GM10266 (cell line): ENCODE data around the gene TRABD2B.

Experiments
- DNase-seq: peaks from one replicate; pipeline ENCODE4 v3.0.0; 2012; ENCODE audit errors: extremely low spot score
- CTCF ChIP-seq: IDR thresholded peaks from 2 replicates; pipeline ENCODE4 v1.5.1; 2012; ENCODE audit warnings: mild to moderate bottlenecking, low read depth; ENCODE audit not compliant: control insufficient read depth, insufficient read depth; ENCODE audit errors: missing control alignments

The TRABD2B gene

DNA sequence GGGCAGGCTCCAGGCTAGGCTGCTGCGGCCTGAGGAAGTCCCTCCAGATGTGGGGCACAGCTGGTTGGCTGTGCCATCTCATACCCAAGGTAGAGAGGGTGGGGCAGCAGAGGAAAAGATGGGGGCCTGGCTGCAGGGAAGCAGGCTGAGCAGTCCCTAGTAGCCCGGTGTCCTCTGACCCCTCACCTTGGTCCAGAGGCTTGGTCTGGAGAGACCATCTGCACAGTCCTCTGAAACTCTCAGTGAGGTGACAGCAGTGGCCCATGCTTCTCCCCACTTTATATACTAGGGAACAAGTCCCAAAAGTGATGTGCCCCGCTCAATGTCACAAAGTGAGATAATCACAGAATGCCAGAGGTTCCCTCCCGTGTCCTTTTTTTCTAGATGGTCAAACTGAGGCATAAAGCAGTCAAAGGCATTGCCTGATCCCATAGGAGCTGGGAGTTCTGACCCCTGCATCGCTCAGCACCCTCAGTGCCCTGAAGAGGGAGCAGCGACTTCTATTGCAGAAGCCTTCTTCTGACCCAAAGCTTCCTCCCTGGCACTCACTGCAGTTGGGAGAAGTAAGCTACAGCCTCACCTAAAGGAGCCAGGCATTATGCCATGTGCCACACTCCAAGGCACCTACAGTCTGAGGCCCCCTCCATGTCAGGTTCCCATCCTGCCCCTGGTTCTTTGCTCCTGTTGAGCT, 45.5 kb downstream of the TRABD2B start:
- TF ChIP-seq CTCF: no peak
- DNase-seq: no peak

DNA sequence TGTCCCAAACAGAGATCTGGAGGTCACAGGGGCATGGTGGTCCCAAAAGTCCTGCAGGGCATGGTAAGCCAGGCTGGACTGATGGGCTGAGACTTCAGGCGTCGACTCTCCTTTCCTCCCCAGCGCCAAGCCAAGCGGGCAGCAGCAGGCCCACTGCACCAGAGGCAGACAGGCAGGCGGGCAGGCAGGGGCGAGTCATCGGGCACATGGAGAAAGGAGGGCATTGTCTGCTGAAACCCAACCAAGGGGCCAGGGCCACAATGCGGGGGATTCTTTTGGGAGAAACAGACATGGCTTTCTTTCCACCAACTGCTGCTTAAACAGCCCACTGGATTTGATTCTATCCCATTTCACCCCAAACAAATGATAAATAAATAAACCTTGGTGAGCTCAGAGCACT, 46.2 kb downstream of the TRABD2B start:
- TF ChIP-seq CTCF: no peak
- DNase-seq: no peak

DNA sequence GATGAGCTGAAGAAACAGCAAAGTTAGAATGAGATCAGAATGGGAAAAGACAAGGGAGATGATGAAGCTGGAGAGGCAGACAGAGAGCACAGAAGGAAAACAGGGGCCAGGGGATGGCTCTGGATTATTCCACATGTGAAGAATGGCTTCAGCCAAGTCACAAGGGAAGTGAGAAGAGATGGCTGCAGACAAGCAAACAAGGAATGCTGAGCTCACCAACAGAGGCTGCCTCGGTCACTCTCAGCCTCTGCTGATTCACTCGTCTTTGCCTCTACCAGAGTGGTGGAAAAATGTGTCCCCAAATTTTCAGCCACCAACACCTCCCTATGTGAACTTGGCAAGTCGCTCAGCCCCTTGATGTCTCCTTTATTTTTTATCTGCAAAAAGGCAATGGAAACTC, 46.7 kb downstream of the TRABD2B start:
- no peak for DNase-seq
- TF ChIP-seq CTCF: no peak

GRCh38 chr1:47948126-47948525, 49.1 kb downstream of the TRABD2B start:
- TF ChIP-seq CTCF: no peak
- DNase-seq: no peak

GRCh38 chr1:47947531-47947930, 49.7 kb downstream of the TRABD2B start:
- no peak for DNase-seq
- TF ChIP-seq CTCF: no peak

- no peak for TF ChIP-seq CTCF
- DNase-seq: no peak
These were observed 52.6 kb downstream of the TRABD2B start for GRCh38 chr1:47944561-47944960.

DNA sequence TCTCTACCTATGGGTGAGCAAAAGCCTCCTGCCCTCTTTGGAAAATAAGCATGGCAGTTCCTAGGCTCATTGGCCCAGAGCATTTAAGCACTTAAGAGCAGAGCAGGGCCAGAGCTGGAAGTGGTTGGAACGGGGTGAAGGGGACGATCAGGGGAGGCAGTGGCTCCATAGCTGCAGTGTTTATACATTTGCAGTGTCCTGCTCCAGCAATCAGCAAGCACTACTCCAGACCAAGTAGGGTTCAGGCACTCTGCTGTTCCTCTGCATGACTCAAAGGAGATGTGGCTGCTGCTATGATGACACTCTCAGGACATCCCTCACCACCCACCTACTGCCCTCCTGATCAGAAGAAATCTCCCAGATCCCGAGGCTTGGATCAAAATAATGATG, 55.0 kb downstream of the TRABD2B start:
- TF ChIP-seq CTCF: no peak
- no peak for DNase-seq
